GM19452 (cell line): Measurements from ENCODE around the gene PTPN14.

Experiments
- ATAC-seq: cut with Tn5 transposase; IDR thresholded peaks from one replicate; pipeline ENCODE4 v1.9.1; 2021; ENCODE audit not compliant: unreplicated experiment

PTPN14 gene

GRCh38 chr1:214569357-214570004 is 18.1 kb upstream of the PTPN14 start:
- ATAC-seq, result no peak

- no peak for ATAC-seq
Measured at GRCh38 chr1:214568328-214568727, 16.9 kb upstream of the PTPN14 start.

GRCh38 chr1:214567481-214567980 is 16.1 kb upstream of the PTPN14 start:
- no peak for ATAC-seq

GRCh38 chr1:214566158-214567104 is 15.0 kb upstream of the PTPN14 start:
- peak; percentile 67 for ATAC-seq

GRCh38 chr1:214565310-214565709 is 13.9 kb upstream of the PTPN14 start:
- no peak for ATAC-seq

- no peak for ATAC-seq
Measured at GRCh38 chr1:214563881-214564280, 12.5 kb upstream of the PTPN14 start.

GRCh38 chr1:214557952-214558735 is 6.7 kb upstream of the PTPN14 start:
- ATAC-seq, result peak; percentile 45

GRCh38 chr1:214553142-214553710 is 1.8 kb upstream of the PTPN14 start:
- ATAC-seq, result no peak

GRCh38 chr1:214552174-214552608 is 789 bp upstream of the PTPN14 start:
- no peak for ATAC-seq

GRCh38 chr1:214550857-214551435 is 456 bp downstream of the PTPN14 start:
- no peak for ATAC-seq

- ATAC-seq, result no peak
Measured at GRCh38 chr1:214550013-214550856, 1.2 kb downstream of the PTPN14 start.

GRCh38 chr1:214549604-214550003 is 1.8 kb downstream of the PTPN14 start:
- no peak for ATAC-seq

- no peak for ATAC-seq
Measured at GRCh38 chr1:214548988-214549387, 2.4 kb downstream of the PTPN14 start.

- ATAC-seq, result no peak
Measured at GRCh38 chr1:214548271-214548670, 3.1 kb downstream of the PTPN14 start.

GRCh38 chr1:214547747-214548146 is 3.7 kb downstream of the PTPN14 start:
- ATAC-seq, result no peak

GRCh38 chr1:214546886-214547641 is 4.3 kb downstream of the PTPN14 start:
- ATAC-seq, result no peak

GRCh38 chr1:214546084-214546483 is 5.3 kb downstream of the PTPN14 start:
- no peak for ATAC-seq

- ATAC-seq, result no peak
Measured at GRCh38 chr1:214545293-214545692, 6.1 kb downstream of the PTPN14 start.

- ATAC-seq, result no peak
Measured at GRCh38 chr1:214544791-214545190, 6.6 kb downstream of the PTPN14 start.
